ENCODE data around the gene GSTT2B.
A peak's percentile ranks its signal among the peaks of the same experiment; 100 is the strongest.
"Not testable (repeated sequence)": the region's sequence is repeated elsewhere in the genome, so short reads cannot be mapped to it uniquely, and the experiment has no call there.

GSTT2B gene

GRCh38 chr22:23984430-23984829 lies 23.4 kb upstream of the GSTT2B start:
- DNase-seq (ENCODE audit: low spot score) = peak; percentile 22

- DNase-seq (ENCODE audit: low spot score) = not testable (repeated sequence)
Measured at GRCh38 chr22:23980567-23980966, 19.6 kb upstream of the GSTT2B start.

GRCh38 chr22:23979557-23980240 lies 18.7 kb upstream of the GSTT2B start, which contains the start of gene GSTT2:
Gene GSTT2, plus strand, starts transcription at chr22:23980134.
- DNase-seq (ENCODE audit: low spot score) = not testable (repeated sequence)

- not testable (repeated sequence) for DNase-seq (ENCODE audit: low spot score)
Measured at GRCh38 chr22:23977304-23977703, 16.3 kb upstream of the GSTT2B start.

- not testable (repeated sequence) for DNase-seq (ENCODE audit: low spot score)
Measured at GRCh38 chr22:23974836-23975352, 13.9 kb upstream of the GSTT2B start.

GRCh38 chr22:23974345-23974744 lies 13.3 kb upstream of the GSTT2B start, which contains the start of gene DDT:
Gene DDT, minus strand, starts transcription at chr22:23974441. Its CDS starts 27 bp downstream, at chr22:23974414.
- not testable (repeated sequence) for DNase-seq (ENCODE audit: low spot score)

- not testable (repeated sequence) for DNase-seq (ENCODE audit: low spot score)
Measured at GRCh38 chr22:23971927-23972326, 10.9 kb upstream of the GSTT2B start.

- no peak for DNase-seq (ENCODE audit: low spot score)
Measured at GRCh38 chr22:23970816-23971486, 10.0 kb upstream of the GSTT2B start.

- DNase-seq (ENCODE audit: low spot score) = no peak
Measured at GRCh38 chr22:23970201-23970641, 9.2 kb upstream of the GSTT2B start.

- no peak for DNase-seq (ENCODE audit: low spot score)
Measured at GRCh38 chr22:23969071-23969470, 8.1 kb upstream of the GSTT2B start.

- not testable (repeated sequence) for DNase-seq (ENCODE audit: low spot score)
Measured at GRCh38 chr22:23966568-23966967, 5.6 kb upstream of the GSTT2B start, which contains the start of gene DDTL. Gene DDTL, plus strand, starts transcription at chr22:23966888. Its CDS starts 27 bp downstream, at chr22:23966915.

- not testable (repeated sequence) for DNase-seq (ENCODE audit: low spot score)
Measured at GRCh38 chr22:23966094-23966493, 5.1 kb upstream of the GSTT2B start.

GRCh38 chr22:23956301-23956900 lies 4.6 kb downstream of the GSTT2B start:
- DNase-seq (ENCODE audit: low spot score) = peak; percentile 76

- not testable (repeated sequence) for DNase-seq (ENCODE audit: low spot score)
Measured at GRCh38 chr22:23955886-23956285, 5.1 kb downstream of the GSTT2B start.

GRCh38 chr22:23954991-23955305 lies 6.0 kb downstream of the GSTT2B start:
- not testable (repeated sequence) for DNase-seq (ENCODE audit: low spot score)

- not testable (repeated sequence) for DNase-seq (ENCODE audit: low spot score)
Measured at GRCh38 chr22:23954193-23954990, 6.6 kb downstream of the GSTT2B start.

GRCh38 chr22:23953485-23953884 lies 7.5 kb downstream of the GSTT2B start:
- not testable (repeated sequence) for DNase-seq (ENCODE audit: low spot score)

- not testable (repeated sequence) for DNase-seq (ENCODE audit: low spot score)
Measured at GRCh38 chr22:23952794-23953405, 8.1 kb downstream of the GSTT2B start.

- DNase-seq (ENCODE audit: low spot score) = not testable (repeated sequence)
Measured at GRCh38 chr22:23951383-23951782, 9.6 kb downstream of the GSTT2B start.

GRCh38 chr22:23949764-23950163 lies 11.2 kb downstream of the GSTT2B start:
- not testable (repeated sequence) for DNase-seq (ENCODE audit: low spot score)

- not testable (repeated sequence) for DNase-seq (ENCODE audit: low spot score)
Measured at GRCh38 chr22:23947391-23947790, 13.6 kb downstream of the GSTT2B start.
